ENCODE measurements around the gene KCNC2.
"Not testable (repeated sequence)": the region's sequence is repeated elsewhere in the genome, so short reads cannot be mapped to it uniquely, and the experiment has no call there.

Gene KCNC2

GRCh38 chr12:75209812-75210138 is at the start of gene KCNC2:
TSS of gene KCNC2 (minus strand) at chr12:75209839.
- no peak for DNase-seq

- no peak for DNase-seq
These were observed 49.5 kb upstream of the KCNC2 start for GRCh38 chr12:75259143-75259542.

- no peak for DNase-seq
These were observed 47.9 kb upstream of the KCNC2 start for GRCh38 chr12:75257510-75257909.

- no peak for DNase-seq
These were observed 35.5 kb upstream of the KCNC2 start for GRCh38 chr12:75245108-75245507.

- no peak for DNase-seq
These were observed 30.3 kb upstream of the KCNC2 start for GRCh38 chr12:75239987-75240386.

- DNase-seq = no peak
These were observed 26.6 kb upstream of the KCNC2 start for GRCh38 chr12:75236206-75236605.

GRCh38 chr12:75227132-75227531 is 17.5 kb upstream of the KCNC2 start:
- DNase-seq = no peak

- no peak for DNase-seq
These were observed 2.4 kb upstream of the KCNC2 start for GRCh38 chr12:75212072-75212471.

GRCh38 chr12:75208856-75209811 is 505 bp downstream of the KCNC2 start:
- DNase-seq = no peak

- no peak for DNase-seq
These were observed 2.1 kb downstream of the KCNC2 start for GRCh38 chr12:75207338-75208083.

GRCh38 chr12:75205558-75205957 is 4.1 kb downstream of the KCNC2 start:
- DNase-seq = no peak

- DNase-seq = no peak
These were observed 12.8 kb downstream of the KCNC2 start for GRCh38 chr12:75196865-75197264.

- no peak for DNase-seq
These were observed 13.2 kb downstream of the KCNC2 start for GRCh38 chr12:75196408-75196807.

- DNase-seq = no peak
These were observed 15.4 kb downstream of the KCNC2 start for GRCh38 chr12:75194250-75194649.

- DNase-seq = no peak
These were observed 17.4 kb downstream of the KCNC2 start for GRCh38 chr12:75192196-75192595.

GRCh38 chr12:75190846-75191245 is 18.8 kb downstream of the KCNC2 start:
- no peak for DNase-seq

GRCh38 chr12:75185881-75186280 is 23.8 kb downstream of the KCNC2 start:
- DNase-seq = not testable (repeated sequence)

- no peak for DNase-seq
These were observed 25.1 kb downstream of the KCNC2 start for GRCh38 chr12:75184516-75184915.

- no peak for DNase-seq
These were observed 25.7 kb downstream of the KCNC2 start for GRCh38 chr12:75183967-75184366.

- DNase-seq = no peak
These were observed 31.6 kb downstream of the KCNC2 start for GRCh38 chr12:75177997-75178396.

GRCh38 chr12:75172611-75173010 is 37.0 kb downstream of the KCNC2 start:
- no peak for DNase-seq

- DNase-seq = no peak
These were observed 38.9 kb downstream of the KCNC2 start for GRCh38 chr12:75170640-75171185.

- DNase-seq = no peak
These were observed 46.8 kb downstream of the KCNC2 start for GRCh38 chr12:75162845-75163244.

- no peak for DNase-seq
These were observed 48.2 kb downstream of the KCNC2 start for GRCh38 chr12:75161488-75161887.
